Naive B cell (primary cell): ENCODE measurements around the gene MAPK8IP3. TPM values are rescaled to one million over a fixed set of nuclear protein-coding genes. Genes with fewer than 3 reads are reported as not detected.

Source experiments
- ATAC-seq, 2 donors: fragments of 150-1000 bp; cut with Tn5 transposase; 2 replicates each; pipeline ENCODE4 v1.10.0; 2021; ENCODE audit warnings: low read depth in 2 of 2, mild to moderate bottlenecking in 2 of 2, moderate library complexity in 2 of 2
- DNase-seq: peaks from one replicate; pipeline ENCODE4 v3.0.0; 2022
- H3K27ac Mint-ChIP-seq, 6 donors: one replicate each; pipeline ENCODE4 v1.8.0; 2020 to 2022; ENCODE audit warnings: mild to moderate bottlenecking in 6 of 6, mixed read lengths in 6 of 6, moderate library complexity in 5 of 6, inconsistent platforms in 2 of 6
- H3K27me3 Mint-ChIP-seq, 3 donors: one replicate each; pipeline ENCODE4 v1.8.0; 2021 to 2022; ENCODE audit warnings: mixed read lengths in 3 of 3, mild to moderate bottlenecking in 1 of 3
- H3K36me3 Mint-ChIP-seq, 2 donors: one replicate each; pipeline ENCODE4 v1.8.0; 2020 to 2022; ENCODE audit warnings: mixed read lengths in 2 of 2, inconsistent platforms in 1 of 2, mild to moderate bottlenecking in 1 of 2
- H3K4me1 Mint-ChIP-seq, 3 donors: one replicate each; pipeline ENCODE4 v1.8.0; 2020 to 2022; ENCODE audit warnings: mixed read lengths in 3 of 3, inconsistent platforms in 1 of 3, mild to moderate bottlenecking in 1 of 3, moderate library complexity in 1 of 3
- H3K4me3 Mint-ChIP-seq, 8 donors: one replicate each; pipeline ENCODE4 v1.8.0; 2020 to 2022; ENCODE audit warnings: mild to moderate bottlenecking in 8 of 8, mixed read lengths in 8 of 8, moderate library complexity in 8 of 8, inconsistent platforms in 2 of 8
- H3K9me3 Mint-ChIP-seq, 7 donors: one replicate each; pipeline ENCODE4 v1.8.0; 2020 to 2022; ENCODE audit warnings: mixed read lengths in 7 of 7, mild to moderate bottlenecking in 5 of 7, inconsistent platforms in 2 of 7, moderate library complexity in 1 of 7
- polyA plus RNA-seq, 6 donors: library from polyadenylated mRNA; unstranded; fragments of 300-500 nt; fragmentation: Illumina TruSeq; gene quantifications; one replicate each; pipeline ENCODE4 v1.2.3, GENCODE V29; 2021; ENCODE audit warnings: low read depth in 6 of 6

Gene MAPK8IP3
- polyA plus RNA-seq, 6 donors from 2014 or later = 1.2 to 10.1 (median 2.2) TPM

DNA sequence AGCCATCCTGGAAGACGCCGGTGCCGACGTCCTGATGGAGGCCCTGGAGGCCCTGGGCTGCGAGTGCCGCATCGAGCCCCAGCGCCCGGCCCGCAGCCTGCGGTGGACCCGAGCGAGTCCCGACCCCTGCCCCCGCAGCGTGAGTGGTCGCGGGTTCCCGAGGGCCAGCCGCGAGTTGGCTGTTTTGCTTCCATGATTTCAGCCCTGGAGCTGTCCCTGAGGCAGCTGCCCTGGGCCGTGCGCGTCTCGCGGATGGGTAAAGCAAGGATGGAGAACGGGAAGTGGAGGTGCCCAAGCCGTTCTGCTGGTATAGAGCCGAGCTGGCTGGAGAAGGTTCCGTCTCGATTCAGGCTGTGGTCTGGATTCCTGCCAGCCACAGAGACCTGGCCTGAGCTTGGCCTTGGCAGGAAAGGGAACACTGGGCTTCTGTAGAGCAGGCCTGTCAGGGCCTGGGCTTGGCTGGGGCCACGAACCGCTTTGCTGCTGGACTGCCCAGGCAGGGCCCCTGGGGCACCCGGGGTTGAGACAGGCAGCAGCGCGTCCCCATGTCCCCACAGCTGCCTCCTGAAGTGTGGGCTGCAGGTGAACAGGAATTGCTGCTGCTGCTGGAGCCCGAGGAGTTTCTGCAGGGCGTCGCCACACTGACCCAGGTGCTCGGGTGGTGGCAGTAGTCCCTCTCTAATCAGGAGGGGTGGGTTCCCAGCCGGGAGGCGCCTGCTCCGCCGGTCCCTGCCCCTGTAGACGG, 67.9 kb downstream of the MAPK8IP3 start:
- Mint-ChIP-seq H3K9me3 (no peaks in the 10 kb centered on the region), H3K27ac (peak overlapping the region in 2 of 6 donors; percentile 43 to 70), H3K4me1 (peaks cover 17 to 22% (median 21%) of the 10 kb centered on the region in 3 donors), H3K36me3 (no peaks in the 10 kb centered on the region), H3K27me3 (no peaks in the 10 kb centered on the region), H3K4me3 (peak overlapping the region; percentile 72 to 97 (median 92))
- ATAC-seq (peak; percentile 13 to 17), DNase-seq (no peak)

GRCh38 chr16:1774448-1774780, 68.4 kb downstream of the MAPK8IP3 start:
- Mint-ChIP-seq H3K9me3 (no peaks in the 10 kb centered on the region), H3K27ac (no peak overlapping the region), H3K4me3 (peak overlapping the region in 5 of 8 donors; percentile 90 to 97 (median 93)), H3K4me1 (peaks cover 19 to 26% (median 23%) of the 10 kb centered on the region in 3 donors), H3K27me3 (no peaks in the 10 kb centered on the region), H3K36me3 (no peaks in the 10 kb centered on the region)
- ATAC-seq (no peak), DNase-seq (no peak)

- Mint-ChIP-seq H3K27me3 (no peaks in the 10 kb centered on the region), H3K4me3 (peak overlapping the region in 4 of 8 donors; percentile 19 to 76 (median 40)), H3K27ac (peak overlapping the region in 1 of 6 donors; percentile 36), H3K4me1 (peaks cover 16 to 22% (median 20%) of the 10 kb centered on the region in 3 donors), H3K9me3 (no peaks in the 10 kb centered on the region), H3K36me3 (no peaks in the 10 kb centered on the region)
- DNase-seq (no peak), ATAC-seq (no peak)
These were observed 69.2 kb downstream of the MAPK8IP3 start for GRCh38 chr16:1775006-1775845.

DNA sequence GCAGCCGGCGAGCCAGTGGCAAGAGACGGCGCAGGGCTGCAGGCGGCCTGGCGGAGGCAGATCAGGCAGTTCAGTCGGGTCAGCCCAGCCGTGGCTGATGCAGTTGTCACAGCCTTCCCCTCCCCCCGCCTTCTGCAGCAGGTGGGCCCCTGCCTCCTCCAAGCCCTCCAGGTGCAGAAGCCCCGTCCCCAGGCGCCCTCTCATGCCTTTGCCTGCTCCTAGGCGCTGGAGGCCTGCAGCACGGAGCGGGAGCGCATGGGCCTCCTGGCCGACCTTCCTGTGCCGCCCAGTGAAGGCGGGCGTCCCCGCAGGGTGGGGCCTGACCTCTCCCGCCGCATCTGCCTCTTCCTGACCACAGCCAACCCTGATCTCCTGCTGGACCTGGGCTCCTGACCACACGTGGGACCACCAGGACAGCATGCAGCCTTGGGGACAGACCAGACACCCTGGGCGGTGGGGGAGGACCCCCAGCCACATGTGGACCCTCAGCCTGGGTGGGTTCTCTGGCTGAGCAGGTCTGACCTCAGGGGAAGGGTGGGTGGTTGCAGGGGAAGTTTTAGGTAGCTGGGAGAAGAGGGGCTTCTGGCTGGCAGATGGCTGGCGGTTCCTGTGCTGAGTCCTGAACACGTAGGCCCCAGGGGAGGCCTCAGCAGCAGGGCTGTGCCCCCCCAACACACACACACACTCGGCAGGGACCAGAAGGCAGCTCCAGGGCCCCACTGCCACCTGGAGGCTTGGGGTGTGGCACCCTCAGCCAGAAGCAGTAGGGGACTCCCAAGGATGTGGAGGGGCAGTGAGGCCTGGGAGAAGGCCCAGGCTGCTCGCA, 70.1 kb downstream of the MAPK8IP3 start:
- Mint-ChIP-seq H3K27ac (peak overlapping the region in 1 of 6 donors; percentile 81), H3K27me3 (no peaks in the 10 kb centered on the region)
- no peak for ATAC-seq

GRCh38 chr16:1776672-1776955, 70.6 kb downstream of the MAPK8IP3 start:
- peaks cover 21 to 27% (median 25%) of the 10 kb centered on the region in 3 donors for H3K4me1 Mint-ChIP-seq
- no peaks in the 10 kb centered on the region for H3K27me3 Mint-ChIP-seq
- no peak for ATAC-seq
- no peaks in the 10 kb centered on the region for H3K36me3 Mint-ChIP-seq
- no peak for DNase-seq
- no peaks in the 10 kb centered on the region for H3K9me3 Mint-ChIP-seq
- peak overlapping the region in 2 of 6 donors; percentile 33 to 81 for H3K27ac Mint-ChIP-seq
- peak overlapping the region in 3 of 8 donors; percentile 56 to 64 (median 63) for H3K4me3 Mint-ChIP-seq

More for the DNA sequence above, 70.1 kb downstream of the MAPK8IP3 start:
- no peaks in the 10 kb centered on the region for H3K36me3 Mint-ChIP-seq
- peak overlapping the region in 3 of 8 donors; percentile 56 to 64 (median 63) for H3K4me3 Mint-ChIP-seq
- no peak for DNase-seq
- H3K9me3 Mint-ChIP-seq = no peaks in the 10 kb centered on the region
- H3K4me1 Mint-ChIP-seq = peaks cover 16 to 22% (median 20%) of the 10 kb centered on the region in 3 donors

DNA sequence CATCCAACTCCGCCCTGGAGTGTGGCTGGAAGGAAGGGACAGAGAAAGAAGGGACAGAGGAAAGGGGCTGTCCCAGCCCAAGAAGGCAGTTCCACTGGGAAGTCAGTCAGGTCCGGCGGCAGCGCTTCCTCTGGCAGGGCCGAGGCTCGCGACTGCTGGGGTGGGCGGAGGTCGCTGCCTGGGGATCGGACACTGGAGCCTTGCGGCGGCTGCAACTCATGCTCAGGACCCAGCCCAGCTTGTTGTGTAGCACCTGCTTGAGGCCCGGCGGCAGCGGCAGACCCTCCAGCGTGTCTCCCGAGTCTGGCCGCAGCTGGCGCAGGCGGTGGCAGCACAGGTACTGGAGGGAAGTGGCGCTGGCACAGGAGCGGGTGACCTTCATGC, 71.0 kb downstream of the MAPK8IP3 start:
- H3K4me1 Mint-ChIP-seq = peaks cover 21 to 27% (median 25%) of the 10 kb centered on the region in 3 donors

DNA sequence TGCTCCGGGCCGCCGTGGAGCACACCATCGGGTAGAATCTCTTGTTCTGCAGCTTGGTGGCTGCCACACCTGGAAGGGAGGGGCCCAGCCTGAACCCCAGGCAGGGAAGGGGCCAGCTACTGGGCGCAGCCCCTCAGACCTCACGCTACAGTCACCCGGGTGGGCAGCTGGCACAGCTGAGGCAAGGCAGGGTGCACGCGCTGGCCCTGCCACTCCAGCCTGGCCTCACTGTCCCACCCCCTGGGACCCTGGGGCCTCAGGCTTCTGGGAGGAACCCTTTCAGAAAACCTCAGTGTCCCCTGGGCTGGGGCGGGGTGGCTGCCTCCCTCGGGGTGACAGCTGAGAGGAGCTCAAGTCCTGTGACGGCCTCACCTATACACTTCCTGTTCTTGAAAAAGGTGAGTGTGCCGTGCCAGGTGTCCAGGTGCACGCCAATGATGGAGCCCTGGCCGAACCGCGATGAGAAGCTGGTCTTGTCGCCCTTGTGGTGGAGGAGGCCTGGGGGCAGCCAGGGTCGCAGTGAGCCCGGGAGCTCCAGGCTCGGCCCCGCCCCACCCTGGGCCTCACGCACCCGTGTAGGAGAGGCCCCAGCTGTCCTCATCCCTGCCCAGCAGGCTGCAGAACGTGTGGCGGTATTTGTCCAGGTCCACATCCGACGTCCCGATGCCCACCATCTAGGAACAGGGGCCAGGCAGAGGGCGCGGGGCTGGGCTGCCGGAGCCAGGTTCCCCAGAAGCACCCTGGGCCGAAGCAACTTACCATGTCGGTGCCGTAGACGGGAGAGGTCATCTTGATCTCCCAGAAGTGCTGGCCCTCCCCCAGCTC, 71.6 kb downstream of the MAPK8IP3 start:
- peaks cover 17 to 21% (median 21%) of the 10 kb centered on the region in 3 donors for H3K4me1 Mint-ChIP-seq
- no peaks in the 10 kb centered on the region for H3K36me3 Mint-ChIP-seq
- no peak overlapping the region for H3K27ac Mint-ChIP-seq
- H3K4me3 Mint-ChIP-seq = peak overlapping the region in 1 of 8 donors; percentile 54
- ATAC-seq (no peak), DNase-seq (no peak)
- no peaks in the 10 kb centered on the region for H3K9me3 Mint-ChIP-seq
- H3K27me3 Mint-ChIP-seq = no peaks in the 10 kb centered on the region

More for the DNA sequence above, 71.0 kb downstream of the MAPK8IP3 start:
- Mint-ChIP-seq H3K36me3 (no peaks in the 10 kb centered on the region), H3K9me3 (no peaks in the 10 kb centered on the region), H3K4me3 (peak overlapping the region in 1 of 8 donors; percentile 64), H3K27ac (peak overlapping the region in 1 of 6 donors; percentile 33), H3K27me3 (no peaks in the 10 kb centered on the region)
- ATAC-seq = no peak
- DNase-seq = no peak

DNA sequence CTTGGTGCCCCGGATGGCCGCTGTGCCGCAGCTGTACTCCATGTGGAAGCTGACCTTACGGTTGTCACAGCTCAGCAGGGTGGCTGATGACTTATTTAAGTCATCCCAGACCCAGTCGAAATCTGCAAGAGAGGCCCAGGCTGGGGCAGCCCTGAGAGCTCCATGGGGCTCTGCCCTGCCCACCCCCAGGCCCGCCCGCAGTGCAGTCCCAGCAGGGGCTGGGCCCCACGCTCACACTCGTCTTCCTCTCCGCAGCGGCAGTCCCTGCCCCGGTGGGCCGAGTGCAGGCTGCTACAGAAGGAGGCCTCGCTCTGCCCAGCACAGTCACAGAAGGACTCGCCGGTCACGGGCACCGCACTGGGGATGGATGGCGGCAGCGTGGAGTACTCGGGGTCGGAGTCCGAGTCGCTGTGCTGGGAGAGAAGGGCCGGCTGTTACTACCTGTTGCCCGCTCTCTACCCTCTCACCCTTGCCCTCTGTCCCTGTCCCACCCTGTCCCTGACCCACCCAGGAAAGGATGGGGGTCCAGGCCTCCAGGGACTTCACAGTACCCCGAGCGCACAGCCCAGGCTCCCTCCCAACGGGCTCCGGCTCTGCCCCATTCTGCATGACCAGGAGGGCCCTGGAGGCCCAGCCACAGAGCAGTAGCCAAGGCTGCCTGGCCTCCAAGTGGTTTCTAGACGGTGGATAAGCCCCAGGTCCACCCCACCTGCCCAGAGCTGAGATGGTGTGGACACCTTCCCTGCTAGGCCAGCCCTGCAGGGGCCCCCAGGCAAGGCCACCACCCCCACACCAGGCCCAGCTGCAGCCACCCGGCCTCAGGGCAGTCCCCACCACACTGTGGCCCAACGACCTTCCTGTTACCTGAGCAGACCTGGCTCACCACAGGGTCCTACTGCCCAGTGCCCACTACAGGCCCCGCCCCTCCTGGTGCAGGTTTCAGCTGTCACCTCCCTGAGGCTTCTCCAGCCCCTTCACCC, 72.5 kb downstream of the MAPK8IP3 start:
- H3K9me3 Mint-ChIP-seq = no peaks in the 10 kb centered on the region
- H3K4me3 Mint-ChIP-seq = peak overlapping the region in 3 of 8 donors; percentile 22 to 84 (median 76)
- peaks cover 21 to 28% (median 21%) of the 10 kb centered on the region in 3 donors for H3K4me1 Mint-ChIP-seq
- H3K27me3 Mint-ChIP-seq = no peaks in the 10 kb centered on the region
- DNase-seq = no peak
- H3K36me3 Mint-ChIP-seq = no peaks in the 10 kb centered on the region
- peak overlapping the region in 1 of 6 donors; percentile 88 for H3K27ac Mint-ChIP-seq
- ATAC-seq = no peak

DNA sequence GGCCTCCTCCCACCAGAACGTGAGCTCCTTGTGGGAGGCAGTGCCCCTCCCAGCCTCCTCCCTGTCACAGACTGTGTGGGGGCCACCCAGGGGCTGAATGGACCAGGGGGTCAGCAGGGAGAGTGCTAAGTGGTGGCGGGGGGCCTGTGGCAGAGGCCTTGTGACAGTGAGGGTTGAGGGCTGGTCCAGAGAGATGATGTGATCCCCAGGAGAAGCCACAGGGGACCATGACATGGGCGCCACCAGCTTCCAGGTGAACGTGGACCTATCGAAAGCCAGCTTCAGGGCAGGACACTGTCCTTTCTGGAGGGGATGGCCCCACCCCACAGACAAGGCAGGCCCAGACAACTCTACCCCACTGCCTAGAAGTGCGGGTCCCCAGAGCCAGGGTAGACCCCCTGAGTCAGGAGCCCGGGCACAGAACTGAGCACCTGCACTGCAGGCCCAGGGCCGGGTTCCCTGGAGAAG, 73.3 kb downstream of the MAPK8IP3 start:
- Mint-ChIP-seq H3K4me1 (peaks cover 17 to 32% (median 17%) of the 10 kb centered on the region in 3 donors), H3K4me3 (peak overlapping the region in 4 of 8 donors; percentile 22 to 84 (median 60)), H3K36me3 (no peaks in the 10 kb centered on the region), H3K27ac (peak overlapping the region in 2 of 6 donors; percentile 6 to 88), H3K27me3 (no peaks in the 10 kb centered on the region), H3K9me3 (no peaks in the 10 kb centered on the region)
- ATAC-seq (no peak), DNase-seq (no peak)

DNA sequence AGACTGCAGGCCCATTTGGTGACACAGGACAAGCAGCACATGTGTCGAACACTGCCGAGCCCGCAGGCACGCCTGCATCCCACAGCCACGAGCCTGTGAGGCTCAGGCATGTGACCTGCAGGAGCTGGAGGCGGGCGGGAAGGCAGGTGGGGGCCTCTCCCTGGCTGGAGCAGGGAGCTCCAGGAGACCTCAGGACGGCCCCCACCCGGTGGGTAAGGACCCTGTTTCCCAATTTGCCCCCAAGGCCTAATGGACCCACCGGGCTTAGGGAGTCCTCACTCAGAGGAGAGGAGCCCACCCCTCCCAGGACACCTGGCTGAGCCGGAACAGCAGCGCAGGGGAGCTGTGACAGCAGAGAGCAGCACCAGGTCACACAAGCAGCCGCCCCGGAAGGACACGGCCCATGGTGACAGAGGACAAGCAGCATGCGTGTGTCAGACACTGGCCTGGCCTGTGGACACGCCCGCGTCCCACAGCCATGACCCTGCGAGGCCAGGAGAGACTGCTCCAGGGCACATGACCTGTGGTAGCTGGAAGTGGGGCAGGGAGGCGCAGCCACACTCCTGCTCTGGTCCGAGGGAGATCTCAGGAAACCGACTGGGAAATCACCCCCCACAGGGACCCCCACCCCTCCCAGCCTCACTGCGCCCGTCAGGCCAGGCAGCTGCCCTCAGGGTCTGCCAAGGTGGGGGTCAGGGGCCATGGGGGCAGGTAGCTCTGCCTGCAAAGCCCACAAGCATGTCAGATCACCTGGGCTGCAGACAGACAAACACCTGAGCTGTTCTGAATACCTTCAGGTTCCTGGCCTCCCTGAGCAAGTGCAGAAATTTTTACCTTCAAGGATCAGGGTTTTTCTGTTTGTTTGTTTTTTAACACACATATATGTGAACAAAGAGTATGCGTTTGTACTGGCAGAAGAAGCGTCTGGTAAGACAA, 74.0 kb downstream of the MAPK8IP3 start:
- DNase-seq (no peak), ATAC-seq (no peak)
- Mint-ChIP-seq H3K36me3 (no peaks in the 10 kb centered on the region), H3K27me3 (no peaks in the 10 kb centered on the region), H3K4me3 (peak overlapping the region in 6 of 8 donors; percentile 41 to 86 (median 56)), H3K27ac (no peak overlapping the region), H3K4me1 (peaks cover 18 to 32% (median 18%) of the 10 kb centered on the region in 3 donors), H3K9me3 (no peaks in the 10 kb centered on the region)

GRCh38 chr16:1780677-1781072, 74.7 kb downstream of the MAPK8IP3 start:
- H3K4me1 Mint-ChIP-seq = peaks cover 21 to 36% (median 25%) of the 10 kb centered on the region in 3 donors
- no peak for DNase-seq
- ATAC-seq = no peak
- H3K9me3 Mint-ChIP-seq = no peaks in the 10 kb centered on the region
- peak overlapping the region in 2 of 6 donors; percentile 83 to 89 for H3K27ac Mint-ChIP-seq
- H3K4me3 Mint-ChIP-seq = peak overlapping the region in 6 of 8 donors; percentile 12 to 89 (median 84)
- H3K27me3 Mint-ChIP-seq = no peaks in the 10 kb centered on the region
- no peaks in the 10 kb centered on the region for H3K36me3 Mint-ChIP-seq
